Parathyroid adenoma (tissue), 2 donors: ENCODE measurements around the gene SORBS1.
A peak's percentile ranks its signal among the peaks of the same experiment; 100 is the strongest.

Experiments used
- H2AFZ ChIP-seq: fragments of 300-600 bp; sonication (generic); one replicate; pipeline ENCODE4 v1.7.0; 2017; ENCODE audit warnings: antibody characterized with exemption, mild to moderate bottlenecking
- H3K27ac ChIP-seq: fragments of 300-600 bp; sonication (generic); one replicate; pipeline ENCODE4 v1.7.0; 2017
- H3K27me3 ChIP-seq: fragments of 300-600 bp; sonication (generic); one replicate; pipeline ENCODE4 v1.7.0; 2017; ENCODE audit warnings: low read length; ENCODE audit not compliant: control insufficient read depth, insufficient read depth
- H3K36me3 ChIP-seq: fragments of 300-600 bp; sonication (generic); one replicate; pipeline ENCODE4 v1.7.0; 2017; ENCODE audit warnings: low read length; ENCODE audit not compliant: control insufficient read depth, insufficient read depth
- H3K4me1 ChIP-seq: fragments of 300-600 bp; sonication (generic); one replicate; pipeline ENCODE4 v1.7.0; 2017; ENCODE audit warnings: control low read depth
- H3K4me2 ChIP-seq: fragments of 300-600 bp; sonication (generic); one replicate; pipeline ENCODE4 v1.7.0; 2017; ENCODE audit warnings: low read length
- H3K4me3 ChIP-seq: fragments of 300-600 bp; sonication (generic); one replicate; pipeline ENCODE4 v1.7.0; 2017; ENCODE audit warnings: low read depth, low read length
- H3K79me2 ChIP-seq: fragments of 300-600 bp; sonication (generic); one replicate; pipeline ENCODE4 v1.7.0; 2017; ENCODE audit warnings: control low read depth
- H3K9ac ChIP-seq: fragments of 300-600 bp; sonication (generic); one replicate; pipeline ENCODE4 v1.7.0; 2017; ENCODE audit warnings: mild to moderate bottlenecking
- H3K9me3 ChIP-seq: fragments of 300-600 bp; sonication (generic); one replicate; pipeline ENCODE4 v1.7.0; 2017; ENCODE audit warnings: low read length; ENCODE audit not compliant: control insufficient read depth
- TF ChIP-seq, protein P1 (sequence below): fragments of 300-600 bp; sonication (generic); IDR thresholded peaks from one replicate; pipeline ENCODE4 v1.7.0; 2017; ENCODE audit warnings: antibody characterized with exemption, mild to moderate bottlenecking
- donor health status: primary hyperparathyroidism.

The SORBS1 gene

DNA sequence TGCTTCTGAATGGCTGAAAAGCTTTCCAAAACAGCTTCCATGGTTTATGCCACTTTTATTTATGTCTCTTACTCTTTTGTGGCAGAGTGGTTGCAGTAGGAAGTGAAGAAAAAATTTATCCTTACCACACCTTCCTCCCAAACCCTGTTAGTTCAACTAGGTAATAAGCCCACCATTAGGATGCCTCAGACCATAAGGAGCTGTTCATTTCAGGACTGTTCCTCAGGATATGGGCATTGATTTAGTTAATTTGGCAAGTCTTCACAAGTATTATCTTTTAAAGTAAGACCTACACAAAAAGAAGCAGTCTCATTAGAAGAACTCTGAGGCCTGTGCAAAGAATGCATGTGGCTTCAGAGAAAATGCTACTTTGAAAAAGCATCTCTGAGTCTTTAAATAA, 187.5 kb downstream of the SORBS1 start:
- TF ChIP-seq, protein P1, sequence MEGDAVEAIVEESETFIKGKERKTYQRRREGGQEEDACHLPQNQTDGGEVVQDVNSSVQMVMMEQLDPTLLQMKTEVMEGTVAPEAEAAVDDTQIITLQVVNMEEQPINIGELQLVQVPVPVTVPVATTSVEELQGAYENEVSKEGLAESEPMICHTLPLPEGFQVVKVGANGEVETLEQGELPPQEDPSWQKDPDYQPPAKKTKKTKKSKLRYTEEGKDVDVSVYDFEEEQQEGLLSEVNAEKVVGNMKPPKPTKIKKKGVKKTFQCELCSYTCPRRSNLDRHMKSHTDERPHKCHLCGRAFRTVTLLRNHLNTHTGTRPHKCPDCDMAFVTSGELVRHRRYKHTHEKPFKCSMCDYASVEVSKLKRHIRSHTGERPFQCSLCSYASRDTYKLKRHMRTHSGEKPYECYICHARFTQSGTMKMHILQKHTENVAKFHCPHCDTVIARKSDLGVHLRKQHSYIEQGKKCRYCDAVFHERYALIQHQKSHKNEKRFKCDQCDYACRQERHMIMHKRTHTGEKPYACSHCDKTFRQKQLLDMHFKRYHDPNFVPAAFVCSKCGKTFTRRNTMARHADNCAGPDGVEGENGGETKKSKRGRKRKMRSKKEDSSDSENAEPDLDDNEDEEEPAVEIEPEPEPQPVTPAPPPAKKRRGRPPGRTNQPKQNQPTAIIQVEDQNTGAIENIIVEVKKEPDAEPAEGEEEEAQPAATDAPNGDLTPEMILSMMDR: no peak
- H3K79me2 ChIP-seq: no peaks in the 10 kb centered on the region
- H3K27me3 ChIP-seq: no peaks in the 10 kb centered on the region
- no peak overlapping the region for H3K27ac ChIP-seq
- no peaks in the 10 kb centered on the region for H3K36me3 ChIP-seq
- no peaks in the 10 kb centered on the region for H3K4me1 ChIP-seq
- no peak overlapping the region for H3K4me2 ChIP-seq
- H3K4me3 ChIP-seq: no peak overlapping the region
- no peak overlapping the region for H2AFZ ChIP-seq
- H3K9me3 ChIP-seq: no peaks in the 10 kb centered on the region
- no peak overlapping the region for H3K9ac ChIP-seq

DNA sequence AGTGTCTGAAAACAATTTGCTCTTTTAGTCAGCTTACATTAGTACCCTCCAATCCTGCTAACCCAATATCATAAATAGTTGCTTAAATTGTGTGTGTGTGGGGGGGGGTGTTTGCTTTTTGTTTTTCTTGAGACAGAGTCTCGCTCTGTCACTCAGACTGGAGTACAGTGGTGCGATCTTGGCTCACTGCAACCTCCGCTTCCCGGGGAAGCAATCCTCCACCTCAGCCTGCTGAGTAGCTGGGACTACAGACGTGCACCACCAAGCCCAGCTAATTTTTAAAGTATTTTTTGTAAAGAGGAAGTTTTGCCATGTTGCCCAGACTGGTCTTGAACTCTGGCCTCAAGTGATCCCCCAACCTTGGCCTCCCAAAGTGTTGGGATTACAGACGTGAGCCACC, 196.8 kb downstream of the SORBS1 start:
- no peaks in the 10 kb centered on the region for H3K36me3 ChIP-seq
- H3K79me2 ChIP-seq: no peaks in the 10 kb centered on the region
- no peaks in the 10 kb centered on the region for H3K4me1 ChIP-seq
- H3K27me3 ChIP-seq: no peaks in the 10 kb centered on the region
- H3K4me2 ChIP-seq: no peak overlapping the region
- TF ChIP-seq, protein P1: no peak
- no peak overlapping the region for H3K4me3 ChIP-seq
- H2AFZ ChIP-seq: no peak overlapping the region
- no peak overlapping the region for H3K27ac ChIP-seq
- H3K9me3 ChIP-seq: no peaks in the 10 kb centered on the region
- no peak overlapping the region for H3K9ac ChIP-seq

DNA sequence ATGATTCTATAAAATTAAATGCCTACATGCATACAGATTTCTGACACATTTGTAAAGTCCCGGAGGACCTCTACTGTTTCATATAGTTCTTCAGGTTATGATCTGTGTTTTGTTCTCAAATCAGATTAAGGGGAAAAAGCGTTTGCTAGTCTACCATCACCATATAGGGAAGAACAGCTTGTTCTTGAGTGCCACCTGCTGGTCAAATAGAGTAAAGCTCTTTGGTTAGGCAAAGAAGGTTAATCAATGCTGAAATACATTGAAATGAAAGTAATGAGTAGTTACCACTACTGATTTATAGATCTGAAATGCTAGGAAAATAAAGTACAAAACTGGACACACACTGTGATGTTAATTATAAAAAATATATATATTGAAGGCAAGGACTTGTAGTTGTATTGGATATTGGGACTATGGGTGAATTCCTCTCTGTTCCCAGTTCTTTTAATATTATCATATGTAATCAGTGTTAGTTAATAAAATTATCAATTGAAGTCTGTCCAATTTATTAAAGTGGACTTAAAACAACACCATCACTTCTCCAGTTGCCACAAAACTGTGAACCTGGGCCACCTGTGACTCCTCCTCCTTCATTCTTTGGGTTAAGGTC, 197.8 kb downstream of the SORBS1 start:
- no peaks in the 10 kb centered on the region for H3K9me3 ChIP-seq
- H3K4me1 ChIP-seq: no peaks in the 10 kb centered on the region

DNA sequence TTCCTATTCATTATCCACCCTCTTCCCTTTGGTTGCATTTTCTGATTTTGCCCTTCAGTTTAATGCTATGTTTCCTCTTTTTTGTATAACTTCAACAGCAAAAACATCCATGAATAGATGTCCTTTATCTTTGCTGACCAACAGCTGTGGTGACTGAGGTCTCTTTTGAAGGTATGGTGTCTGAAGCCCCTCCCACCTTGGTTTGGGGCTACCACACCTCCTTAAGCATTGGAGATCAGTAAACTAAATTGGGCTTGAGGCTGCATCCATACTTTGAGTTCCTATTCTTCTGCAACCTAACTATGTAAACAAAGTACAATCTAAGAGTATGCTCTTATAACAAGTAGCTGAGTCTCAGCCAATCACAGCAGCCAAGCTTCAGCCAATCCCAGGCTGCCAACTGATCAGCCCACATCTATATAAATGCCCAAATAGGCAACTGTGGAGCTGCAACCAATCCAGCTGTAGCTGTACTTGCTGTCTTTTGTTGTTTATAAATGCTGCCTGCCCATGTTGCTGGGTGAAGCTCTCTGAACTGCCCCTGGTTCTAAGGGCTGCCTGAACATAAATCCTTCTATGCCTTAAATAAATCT, 201.0 kb downstream of the SORBS1 start:
- TF ChIP-seq, protein P1: no peak
- H3K4me1 ChIP-seq: no peaks in the 10 kb centered on the region
- H3K4me2 ChIP-seq: no peak overlapping the region
- H3K4me3 ChIP-seq: no peak overlapping the region
- H3K36me3 ChIP-seq: no peaks in the 10 kb centered on the region
- H3K79me2 ChIP-seq: no peaks in the 10 kb centered on the region
- peak overlapping the region; percentile 8 for H2AFZ ChIP-seq
- H3K9me3 ChIP-seq: no peaks in the 10 kb centered on the region
- no peak overlapping the region for H3K27ac ChIP-seq
- no peak overlapping the region for H3K9ac ChIP-seq
- no peaks in the 10 kb centered on the region for H3K27me3 ChIP-seq

More for the DNA sequence above, 197.8 kb downstream of the SORBS1 start:
- H3K9ac ChIP-seq: no peak overlapping the region
- peak overlapping the region; percentile 13 for H2AFZ ChIP-seq
- no peaks in the 10 kb centered on the region for H3K27me3 ChIP-seq
- TF ChIP-seq, protein P1: peak; percentile 97
- no peaks in the 10 kb centered on the region for H3K79me2 ChIP-seq
- H3K27ac ChIP-seq: no peak overlapping the region
- no peak overlapping the region for H3K4me2 ChIP-seq
- no peak overlapping the region for H3K4me3 ChIP-seq
- H3K36me3 ChIP-seq: no peaks in the 10 kb centered on the region

DNA sequence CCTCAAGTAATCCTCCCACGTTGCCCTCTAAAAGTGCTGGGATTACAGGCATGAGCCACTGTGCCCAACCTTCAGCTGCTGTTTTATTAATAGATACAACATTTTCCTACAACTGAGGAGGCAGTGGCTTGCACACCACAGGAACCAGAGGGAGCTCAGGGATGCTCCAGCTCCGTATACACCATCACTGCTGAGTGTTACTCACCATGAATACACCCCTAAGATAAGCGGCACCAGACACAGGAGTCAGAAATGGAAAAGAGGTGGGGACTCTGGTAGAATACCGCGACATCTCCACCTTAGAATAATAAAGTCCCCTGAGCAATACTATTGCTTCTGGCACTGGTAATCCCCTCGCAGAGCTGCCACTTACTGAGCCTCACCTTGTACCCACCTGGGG, 201.7 kb downstream of the SORBS1 start:
- H3K9me3 ChIP-seq: no peaks in the 10 kb centered on the region
- H3K27me3 ChIP-seq: no peaks in the 10 kb centered on the region
- TF ChIP-seq, protein P1: no peak
- H3K4me1 ChIP-seq: no peaks in the 10 kb centered on the region
- H3K36me3 ChIP-seq: no peaks in the 10 kb centered on the region
- H3K9ac ChIP-seq: no peak overlapping the region
- H3K4me3 ChIP-seq: no peak overlapping the region
- no peak overlapping the region for H3K27ac ChIP-seq
- no peak overlapping the region for H3K4me2 ChIP-seq
- H2AFZ ChIP-seq: no peak overlapping the region
- H3K79me2 ChIP-seq: no peaks in the 10 kb centered on the region
